Activated naive CD8-positive, alpha-beta T cell (primary cell): Measurements from ENCODE around the gene SLC5A2.
"Not testable (repeated sequence)": the region's sequence is repeated elsewhere in the genome, so short reads cannot be mapped to it uniquely, and the experiment has no call there.

ENCODE experiments used
- H3K27ac Mint-ChIP-seq: one replicate; pipeline ENCODE4 v1.8.0; 2021; ENCODE audit warnings: mixed read lengths
- H3K27me3 Mint-ChIP-seq: one replicate; pipeline ENCODE4 v1.8.0; 2021; ENCODE audit warnings: mixed read lengths
- H3K36me3 Mint-ChIP-seq: one replicate; pipeline ENCODE4 v1.8.0; 2021; ENCODE audit warnings: mixed read lengths
- H3K4me1 Mint-ChIP-seq: one replicate; pipeline ENCODE4 v1.8.0; 2021; ENCODE audit warnings: low read depth, mixed read lengths
- H3K4me3 Mint-ChIP-seq: one replicate; pipeline ENCODE4 v1.8.0; 2021; ENCODE audit warnings: mild to moderate bottlenecking, mixed read lengths
- H3K9me3 Mint-ChIP-seq: one replicate; pipeline ENCODE4 v1.8.0; 2021; ENCODE audit warnings: low read depth, mixed read lengths

SLC5A2 gene

DNA sequence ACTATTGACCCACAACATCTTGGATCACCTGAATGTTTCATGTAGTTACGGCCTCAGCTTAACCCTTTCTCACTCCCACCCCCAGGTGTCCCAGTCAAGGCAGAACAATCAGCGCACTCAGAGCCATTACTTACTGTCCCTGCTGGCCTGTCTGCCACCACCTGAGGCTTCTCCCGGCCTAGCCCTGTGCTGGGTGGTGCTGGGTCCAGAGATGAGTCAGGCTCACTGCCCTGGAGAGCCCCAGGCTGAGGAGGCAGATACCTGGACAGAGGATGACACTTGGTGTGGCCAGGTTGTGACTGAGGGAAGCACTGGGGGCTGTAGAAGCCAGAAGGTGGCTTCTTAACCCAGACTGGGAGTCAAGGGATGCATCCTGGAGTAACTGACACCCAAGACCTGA is 4.0 kb upstream of the SLC5A2 start:
- Mint-ChIP-seq H3K9me3 (no peaks in the 10 kb centered on the region), H3K27ac (no peak overlapping the region), H3K4me1 (peaks cover 14% of the 10 kb centered on the region), H3K27me3 (no peaks in the 10 kb centered on the region), H3K36me3 (no peaks in the 10 kb centered on the region), H3K4me3 (no peak overlapping the region)

DNA sequence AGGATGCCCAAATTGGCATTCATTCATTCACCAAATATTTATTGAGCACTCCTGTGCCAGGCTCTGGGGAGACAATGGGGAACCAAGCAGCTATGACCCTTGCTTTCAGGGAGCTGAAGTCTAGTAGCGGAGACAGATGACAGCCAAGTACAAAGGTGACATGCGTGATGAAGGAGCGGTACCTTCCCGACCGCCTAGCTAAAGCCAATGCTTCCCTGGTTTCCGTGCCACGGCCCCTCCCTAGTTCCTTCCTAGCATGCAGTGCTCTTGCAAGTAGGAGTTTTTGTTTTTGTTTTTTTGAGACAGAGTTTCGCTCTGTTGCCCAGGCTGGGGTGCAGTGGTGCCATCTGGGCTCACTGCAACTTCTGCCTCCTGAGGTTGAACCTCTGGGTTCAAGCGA is 3.2 kb upstream of the SLC5A2 start:
- Mint-ChIP-seq H3K4me3 (no peak overlapping the region), H3K27ac (no peak overlapping the region), H3K4me1 (peaks cover 14% of the 10 kb centered on the region), H3K9me3 (no peaks in the 10 kb centered on the region), H3K36me3 (no peaks in the 10 kb centered on the region), H3K27me3 (no peaks in the 10 kb centered on the region)

DNA sequence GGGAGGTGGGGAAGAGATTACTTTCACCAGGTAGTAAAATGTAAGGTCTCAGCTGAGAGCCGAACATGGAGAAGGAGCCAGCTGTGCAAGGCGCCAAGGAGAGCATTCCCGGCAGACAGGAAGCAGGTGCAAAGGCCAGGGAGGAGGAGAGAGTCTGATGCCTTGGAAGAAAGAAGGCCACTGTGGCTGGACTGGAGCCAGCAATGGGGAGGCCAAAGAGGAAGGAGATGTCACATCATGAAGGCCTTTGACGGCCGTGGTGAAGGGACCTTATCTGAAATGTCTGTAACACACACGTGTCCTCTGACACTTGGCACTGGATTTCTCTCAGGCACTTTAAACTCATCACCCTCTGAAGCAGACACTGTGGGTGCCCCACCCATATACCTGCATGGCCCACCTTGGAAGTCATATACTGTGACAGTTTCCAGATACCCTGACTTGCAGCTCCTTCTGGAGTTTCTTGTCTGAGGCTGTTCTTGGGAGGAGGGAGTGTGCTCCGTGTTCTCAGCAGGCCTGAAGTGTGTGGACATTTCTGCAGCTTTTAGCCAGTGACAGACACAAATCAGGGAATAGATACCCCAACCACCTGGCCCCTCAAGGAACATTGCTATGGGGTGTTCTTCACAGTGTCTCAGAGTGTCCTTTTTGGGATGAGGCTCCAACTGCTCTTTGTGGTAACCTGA is 1.9 kb upstream of the SLC5A2 start:
- Mint-ChIP-seq H3K27ac (no peak overlapping the region), H3K36me3 (no peaks in the 10 kb centered on the region), H3K27me3 (no peaks in the 10 kb centered on the region), H3K4me3 (no peak overlapping the region), H3K9me3 (no peaks in the 10 kb centered on the region), H3K4me1 (peaks cover 14% of the 10 kb centered on the region)

DNA sequence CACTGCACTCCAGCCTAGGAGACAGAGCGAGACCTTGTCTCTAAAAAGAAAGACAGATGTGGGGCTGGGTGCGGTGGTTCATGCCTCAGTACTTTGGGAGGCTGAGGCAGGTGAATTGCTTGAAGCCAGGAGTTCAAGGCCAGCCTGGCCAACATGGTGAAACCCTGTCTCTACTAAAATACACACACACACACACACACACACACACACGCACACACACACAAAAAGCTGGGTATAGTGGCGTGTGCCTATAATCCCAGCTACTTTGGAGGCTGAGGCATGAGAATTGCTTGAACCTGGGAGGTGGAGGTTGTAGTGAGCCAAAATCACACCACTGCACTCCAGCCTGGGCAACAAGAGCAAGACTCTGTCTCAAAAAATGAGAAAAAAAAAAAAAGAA is 1.1 kb downstream of the SLC5A2 start:
- not testable (repeated sequence) for H3K27me3 Mint-ChIP-seq, H3K9me3 Mint-ChIP-seq, H3K4me1 Mint-ChIP-seq, H3K27ac Mint-ChIP-seq, H3K4me3 Mint-ChIP-seq, H3K36me3 Mint-ChIP-seq

DNA sequence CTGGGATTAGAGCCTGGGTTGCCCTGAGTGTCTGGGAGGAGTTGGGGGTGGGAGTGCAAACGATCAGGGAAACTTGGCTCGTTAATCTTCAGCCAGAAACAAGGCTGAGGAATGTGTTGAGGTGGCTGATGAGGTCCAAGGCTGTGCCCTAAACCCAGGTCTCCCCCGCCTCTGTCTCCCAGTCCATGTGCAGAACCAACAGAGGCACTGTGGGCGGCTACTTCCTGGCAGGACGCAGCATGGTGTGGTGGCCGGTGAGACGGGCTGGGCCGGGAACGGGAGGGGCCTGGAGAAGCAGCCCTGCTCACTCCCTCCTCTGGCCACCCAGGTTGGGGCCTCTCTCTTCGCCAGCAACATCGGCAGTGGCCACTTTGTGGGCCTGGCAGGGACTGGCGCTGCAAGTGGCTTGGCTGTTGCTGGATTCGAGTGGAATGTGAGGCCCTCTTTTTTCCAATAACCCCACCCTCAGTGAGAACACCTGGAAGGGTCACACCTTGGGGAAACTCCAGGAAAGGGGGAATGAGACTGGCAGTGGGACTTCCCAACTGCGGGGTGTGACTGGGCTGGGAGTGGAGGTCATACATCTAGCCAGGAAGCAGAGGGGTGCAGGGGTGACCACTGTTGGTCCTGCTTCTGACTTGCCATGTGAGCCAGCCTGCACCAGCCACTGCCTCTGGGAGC is 1.7 kb downstream of the SLC5A2 start:
- Mint-ChIP-seq H3K36me3 (no peaks in the 10 kb centered on the region), H3K27ac (no peak overlapping the region), H3K4me3 (no peak overlapping the region), H3K27me3 (no peaks in the 10 kb centered on the region), H3K9me3 (no peaks in the 10 kb centered on the region), H3K4me1 (peaks cover 6% of the 10 kb centered on the region)

DNA sequence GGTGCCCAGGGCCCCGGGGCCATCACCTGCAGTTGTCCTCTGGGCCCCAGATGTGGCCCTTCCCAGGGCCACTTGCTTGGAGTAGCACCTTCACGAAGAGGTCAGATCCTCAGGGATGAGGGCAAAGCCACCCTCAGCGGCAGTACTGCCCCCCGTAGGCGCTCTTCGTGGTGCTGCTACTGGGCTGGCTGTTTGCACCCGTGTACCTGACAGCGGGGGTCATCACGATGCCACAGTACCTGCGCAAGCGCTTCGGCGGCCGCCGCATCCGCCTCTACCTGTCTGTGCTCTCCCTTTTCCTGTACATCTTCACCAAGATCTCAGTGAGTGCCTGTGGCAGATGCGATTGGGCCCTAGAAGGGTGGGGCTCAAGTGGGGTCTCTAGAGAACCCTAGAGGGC is 2.6 kb downstream of the SLC5A2 start:
- Mint-ChIP-seq H3K27ac (no peak overlapping the region), H3K27me3 (no peaks in the 10 kb centered on the region), H3K4me1 (peaks cover 6% of the 10 kb centered on the region), H3K4me3 (peak overlapping the region; percentile 23), H3K36me3 (no peaks in the 10 kb centered on the region), H3K9me3 (no peaks in the 10 kb centered on the region)

DNA sequence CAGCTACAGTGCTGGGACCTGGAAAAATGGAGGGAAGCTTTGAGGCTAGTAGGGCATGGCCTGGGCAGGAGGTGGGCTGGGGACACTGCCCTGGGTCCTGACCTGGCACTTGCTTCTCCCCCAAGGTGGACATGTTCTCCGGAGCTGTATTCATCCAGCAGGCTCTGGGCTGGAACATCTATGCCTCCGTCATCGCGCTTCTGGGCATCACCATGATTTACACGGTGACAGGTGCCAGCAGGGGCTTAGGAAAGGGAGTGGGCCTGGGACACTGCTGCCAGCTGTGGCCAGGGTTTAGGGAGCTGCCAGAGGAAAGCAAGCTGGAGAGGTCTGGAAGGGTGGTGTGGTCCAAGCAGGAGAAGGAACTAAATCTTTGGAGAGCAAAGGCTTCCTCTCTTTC is 3.1 kb downstream of the SLC5A2 start:
- H3K9me3 Mint-ChIP-seq: no peaks in the 10 kb centered on the region
- H3K36me3 Mint-ChIP-seq: no peaks in the 10 kb centered on the region
- peak overlapping the region; percentile 49 for H3K4me3 Mint-ChIP-seq
- H3K27ac Mint-ChIP-seq: no peak overlapping the region
- peaks cover 6% of the 10 kb centered on the region for H3K4me1 Mint-ChIP-seq
- H3K27me3 Mint-ChIP-seq: no peaks in the 10 kb centered on the region

DNA sequence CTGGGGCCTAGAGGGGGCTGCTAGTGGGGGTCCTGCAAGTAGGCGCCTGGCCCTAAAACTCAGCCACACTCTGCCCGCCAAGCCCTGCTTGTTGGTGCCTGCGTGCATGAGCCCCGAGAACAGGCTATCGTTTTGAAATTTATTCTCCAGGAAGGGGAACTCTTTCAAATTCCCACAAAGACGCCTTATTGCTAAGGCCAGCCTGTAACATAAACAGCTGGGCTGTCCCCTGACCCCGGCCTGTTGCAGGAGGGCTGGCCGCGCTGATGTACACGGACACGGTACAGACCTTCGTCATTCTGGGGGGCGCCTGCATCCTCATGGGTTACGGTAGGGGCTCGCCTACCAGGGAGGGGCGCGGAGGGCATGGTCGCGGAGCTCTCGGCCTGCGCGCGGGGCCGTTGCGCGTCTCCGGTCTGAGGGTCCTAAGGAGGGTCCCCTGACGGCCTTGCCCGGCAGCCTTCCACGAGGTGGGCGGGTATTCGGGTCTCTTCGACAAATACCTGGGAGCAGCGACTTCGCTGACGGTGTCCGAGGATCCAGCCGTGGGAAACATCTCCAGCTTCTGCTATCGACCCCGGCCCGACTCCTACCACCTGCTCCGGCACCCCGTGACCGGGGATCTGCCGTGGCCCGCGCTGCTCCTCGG is 4.3 kb downstream of the SLC5A2 start:
- H3K4me1 Mint-ChIP-seq: peaks cover 6% of the 10 kb centered on the region
- H3K27me3 Mint-ChIP-seq: no peaks in the 10 kb centered on the region
- no peaks in the 10 kb centered on the region for H3K36me3 Mint-ChIP-seq
- H3K27ac Mint-ChIP-seq: no peak overlapping the region
- peak overlapping the region; percentile 89 for H3K4me3 Mint-ChIP-seq
- no peaks in the 10 kb centered on the region for H3K9me3 Mint-ChIP-seq

DNA sequence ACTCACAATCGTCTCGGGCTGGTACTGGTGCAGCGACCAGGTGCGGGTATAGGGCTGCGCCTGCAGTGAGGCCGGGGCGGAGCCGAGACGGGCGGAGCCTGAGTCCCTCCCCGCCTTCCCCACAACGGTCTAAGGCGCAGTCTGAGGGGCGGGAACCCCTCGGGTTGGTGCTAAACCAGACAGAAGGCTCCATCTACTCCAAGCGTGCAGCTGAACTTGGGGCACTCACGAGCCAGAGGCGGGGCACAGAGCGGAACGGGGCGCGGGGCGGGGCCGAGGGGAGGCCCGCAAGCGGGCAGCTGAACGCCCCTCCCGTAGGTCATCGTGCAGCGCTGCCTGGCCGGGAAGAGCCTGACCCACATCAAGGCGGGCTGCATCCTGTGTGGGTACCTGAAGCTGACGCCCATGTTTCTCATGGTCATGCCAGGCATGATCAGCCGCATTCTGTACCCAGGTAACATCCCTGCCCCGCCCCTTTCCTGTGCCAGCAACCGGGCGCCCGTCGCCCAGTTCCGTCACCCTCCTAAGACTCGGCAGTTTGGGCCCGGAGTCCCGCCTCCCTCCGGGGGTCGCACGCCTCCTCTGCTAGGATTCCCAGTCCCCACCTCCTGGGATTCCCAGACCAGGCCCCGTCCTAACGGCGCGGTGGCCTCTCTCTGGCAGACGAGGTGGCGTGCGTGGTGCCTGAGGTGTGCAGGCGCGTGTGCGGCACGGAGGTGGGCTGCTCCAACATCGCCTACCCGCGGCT is 5.0 kb downstream of the SLC5A2 start:
- Mint-ChIP-seq H3K27me3 (no peaks in the 10 kb centered on the region), H3K4me1 (peaks cover 6% of the 10 kb centered on the region), H3K9me3 (no peaks in the 10 kb centered on the region), H3K36me3 (no peaks in the 10 kb centered on the region), H3K4me3 (peak overlapping the region; percentile 89), H3K27ac (no peak overlapping the region)

DNA sequence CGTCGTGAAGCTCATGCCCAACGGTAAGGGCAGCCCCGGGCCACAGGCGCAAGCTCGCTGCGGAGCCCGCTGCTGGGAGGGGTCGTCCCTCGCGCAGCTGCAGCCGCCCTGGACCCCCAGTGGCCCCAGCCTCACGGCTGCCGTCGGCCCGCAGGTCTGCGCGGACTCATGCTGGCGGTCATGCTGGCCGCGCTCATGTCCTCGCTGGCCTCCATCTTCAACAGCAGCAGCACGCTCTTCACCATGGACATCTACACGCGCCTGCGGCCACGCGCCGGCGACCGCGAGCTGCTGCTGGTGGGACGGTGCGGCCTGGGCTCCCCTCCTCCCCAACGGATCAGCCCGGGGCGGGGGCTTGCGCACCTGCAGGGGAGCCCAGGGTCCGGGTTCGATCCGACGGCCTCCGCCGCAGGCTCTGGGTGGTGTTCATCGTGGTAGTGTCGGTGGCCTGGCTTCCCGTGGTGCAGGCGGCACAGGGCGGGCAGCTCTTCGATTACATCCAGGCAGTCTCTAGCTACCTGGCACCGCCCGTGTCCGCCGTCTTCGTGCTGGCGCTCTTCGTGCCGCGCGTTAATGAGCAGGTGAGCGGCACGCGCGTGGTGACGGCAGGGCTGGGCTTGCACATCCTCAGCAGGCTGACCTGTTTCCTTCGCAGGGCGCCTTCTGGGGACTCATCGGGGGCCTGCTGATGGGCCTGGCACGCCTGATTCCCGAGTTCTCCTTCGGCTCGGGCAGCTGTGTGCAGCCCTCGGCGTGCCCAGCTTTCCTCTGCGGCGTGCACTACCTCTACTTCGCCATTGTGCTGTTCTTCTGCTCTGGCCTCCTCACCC is 5.8 kb downstream of the SLC5A2 start:
- no peaks in the 10 kb centered on the region for H3K27me3 Mint-ChIP-seq
- no peaks in the 10 kb centered on the region for H3K9me3 Mint-ChIP-seq
- peaks cover 3% of the 10 kb centered on the region for H3K36me3 Mint-ChIP-seq
- H3K27ac Mint-ChIP-seq: no peak overlapping the region
- peak overlapping the region; percentile 60 for H3K4me3 Mint-ChIP-seq
- peaks cover 6% of the 10 kb centered on the region for H3K4me1 Mint-ChIP-seq

DNA sequence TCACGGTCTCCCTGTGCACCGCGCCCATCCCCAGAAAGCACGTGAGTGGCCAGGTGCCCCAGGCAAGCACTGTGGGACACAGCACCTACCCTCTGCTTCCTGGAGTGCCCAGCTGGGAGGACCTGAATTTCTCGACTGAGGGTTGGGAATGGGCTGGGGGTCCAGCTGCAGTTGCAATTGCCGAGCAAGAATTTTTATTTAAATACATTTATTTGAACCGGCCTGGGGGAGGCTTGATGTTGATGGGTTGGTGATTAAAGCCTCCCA is 6.3 kb downstream of the SLC5A2 start:
- Mint-ChIP-seq H3K27ac (no peak overlapping the region), H3K4me3 (peak overlapping the region; percentile 60), H3K36me3 (peaks cover 3% of the 10 kb centered on the region), H3K27me3 (no peaks in the 10 kb centered on the region), H3K4me1 (peaks cover 6% of the 10 kb centered on the region), H3K9me3 (no peaks in the 10 kb centered on the region)

DNA sequence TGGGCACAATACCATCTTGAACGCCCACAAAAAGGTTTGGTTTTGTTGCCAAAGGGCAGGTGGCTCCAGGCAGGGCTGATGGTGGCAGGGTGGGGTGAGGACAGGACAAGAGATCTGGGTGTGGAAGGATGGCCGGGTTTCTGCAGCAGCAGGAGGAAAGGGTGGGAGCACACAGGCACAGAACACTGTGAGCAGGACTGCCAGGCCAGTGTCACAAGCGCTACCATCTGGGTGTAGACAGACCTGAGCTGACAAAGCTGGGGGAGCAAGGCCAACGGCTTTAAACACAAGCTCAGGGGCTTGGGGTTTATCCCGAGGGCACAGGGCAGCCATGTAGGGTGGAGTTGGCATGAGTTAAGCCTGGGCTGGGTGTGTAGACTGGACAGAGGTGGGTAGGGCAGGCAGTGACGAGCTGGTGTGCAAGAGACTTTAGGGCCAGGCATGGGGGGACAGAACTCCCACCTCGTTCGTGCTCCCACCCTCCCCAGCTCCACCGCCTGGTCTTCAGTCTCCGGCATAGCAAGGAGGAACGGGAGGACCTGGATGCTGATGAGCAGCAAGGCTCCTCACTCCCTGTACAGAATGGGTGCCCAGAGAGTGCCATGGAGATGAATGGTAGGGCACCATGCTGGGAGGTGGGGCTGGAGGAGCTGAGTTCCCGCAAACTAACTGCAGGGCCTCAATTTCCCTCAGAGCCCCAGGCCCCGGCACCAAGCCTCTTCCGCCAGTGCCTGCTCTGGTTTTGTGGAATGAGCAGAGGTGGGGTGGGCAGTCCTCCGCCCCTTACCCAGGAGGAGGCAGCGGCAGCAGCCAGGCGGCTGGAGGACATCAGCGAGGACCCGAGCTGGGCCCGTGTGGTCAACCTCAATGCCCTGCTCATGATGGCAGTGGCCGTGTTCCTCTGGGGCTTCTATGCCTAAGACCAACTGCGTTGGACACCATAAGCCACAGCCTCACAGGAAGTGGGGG is 7.0 kb downstream of the SLC5A2 start:
- Mint-ChIP-seq H3K36me3 (peaks cover 3% of the 10 kb centered on the region), H3K4me1 (peaks cover 6% of the 10 kb centered on the region), H3K9me3 (no peaks in the 10 kb centered on the region), H3K27ac (peak overlapping the region; percentile 11), H3K4me3 (peak overlapping the region; percentile 33), H3K27me3 (no peaks in the 10 kb centered on the region)

DNA sequence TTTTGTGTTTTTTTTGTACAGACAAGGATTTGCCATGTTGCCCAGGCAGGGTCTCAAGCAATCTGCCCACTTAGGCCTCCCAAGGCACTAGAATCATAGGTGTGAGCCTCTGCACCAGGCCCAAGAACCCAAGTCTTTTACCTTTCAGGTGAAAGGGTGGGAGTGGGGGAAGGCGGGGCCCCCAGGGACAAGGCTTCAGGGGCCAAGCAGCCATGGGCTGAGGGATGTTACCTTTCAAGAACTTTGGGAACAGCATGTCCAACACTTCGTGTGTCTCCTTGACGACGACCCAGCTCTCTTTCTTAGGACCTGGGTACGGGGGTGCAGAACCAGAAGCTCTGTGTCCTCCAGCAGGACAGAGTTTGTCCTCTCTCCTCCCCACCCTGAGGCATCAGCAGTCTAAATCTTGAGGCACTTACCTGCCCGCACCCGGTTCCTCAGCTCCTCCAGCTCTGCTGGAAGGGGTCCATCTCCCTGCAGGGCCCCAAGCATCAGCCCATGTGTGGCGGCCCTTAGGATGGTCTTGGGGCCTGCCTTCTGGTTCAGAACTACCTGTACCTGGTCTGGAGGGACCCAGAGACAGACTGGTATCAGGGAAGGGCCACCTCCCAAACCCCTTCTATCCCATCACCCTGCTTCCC is 9.0 kb downstream of the SLC5A2 start:
- Mint-ChIP-seq H3K4me3 (no peak overlapping the region), H3K27ac (peak overlapping the region; percentile 41), H3K27me3 (no peaks in the 10 kb centered on the region), H3K4me1 (peaks cover 6% of the 10 kb centered on the region), H3K36me3 (peaks cover 3% of the 10 kb centered on the region), H3K9me3 (no peaks in the 10 kb centered on the region)
